GM19452 (cell line): ENCODE results near the gene CPB1.

ENCODE experiments used
- ATAC-seq: cut with Tn5 transposase; IDR thresholded peaks from one replicate; pipeline ENCODE4 v1.9.1; 2021; ENCODE audit not compliant: unreplicated experiment

Gene CPB1

DNA sequence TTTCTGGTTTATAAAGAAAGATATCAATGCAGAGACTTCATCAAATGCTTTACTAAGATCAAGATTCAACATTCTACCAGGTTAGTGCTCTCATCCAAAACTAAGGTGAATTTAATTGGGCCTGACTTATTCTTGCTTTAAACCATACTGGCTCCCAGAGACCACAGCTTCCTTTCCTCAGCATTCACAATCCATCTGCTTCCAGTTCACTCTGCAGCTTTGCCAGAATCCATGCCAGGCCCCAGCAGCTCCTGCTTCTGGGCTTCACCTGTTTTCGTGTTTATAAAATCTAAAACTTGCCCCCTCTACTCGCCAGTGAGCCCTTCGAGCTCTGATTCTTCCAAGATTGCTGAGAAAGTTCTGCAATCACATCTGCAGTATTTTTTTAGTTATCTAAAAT is 2.3 kb downstream of the CPB1 start:
- ATAC-seq, result no peak

DNA sequence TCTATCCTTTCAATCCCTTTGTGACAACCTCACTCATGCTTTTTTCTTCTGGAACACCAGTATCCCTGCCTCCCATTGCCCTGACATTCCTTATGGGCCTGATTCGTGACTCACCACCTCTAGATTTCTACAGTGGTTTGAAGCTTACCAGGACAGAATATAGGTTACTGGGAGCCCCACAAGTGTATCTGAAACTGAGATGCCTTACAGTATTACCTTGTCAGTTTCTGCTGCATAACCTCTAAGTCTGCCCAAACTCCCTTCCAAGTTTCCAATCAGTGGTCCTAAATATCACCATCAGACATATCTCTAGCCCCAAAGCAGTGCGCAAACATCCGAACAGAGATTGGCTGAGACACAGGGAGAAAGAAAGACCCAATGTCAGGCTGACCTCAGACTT is 5.6 kb downstream of the CPB1 start:
- ATAC-seq, result no peak

DNA sequence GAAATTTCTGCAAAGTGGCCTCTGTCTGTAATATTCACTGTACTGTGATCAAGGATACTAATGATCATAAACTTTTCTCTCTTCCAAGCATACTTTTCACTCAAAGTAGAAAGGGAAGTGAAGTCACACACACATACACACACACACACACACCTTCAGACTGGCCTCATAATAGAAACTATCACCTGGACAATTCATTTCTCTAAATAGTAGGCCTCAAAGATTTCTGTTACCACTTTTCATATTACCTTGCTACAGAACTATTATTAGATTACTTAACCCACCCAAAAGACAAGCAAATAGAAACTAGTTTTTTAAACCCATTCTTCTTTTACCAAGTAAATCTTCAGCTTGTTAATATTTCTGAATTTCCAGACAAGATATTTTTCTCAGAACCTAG is 12.2 kb downstream of the CPB1 start:
- ATAC-seq, result peak; percentile 72

DNA sequence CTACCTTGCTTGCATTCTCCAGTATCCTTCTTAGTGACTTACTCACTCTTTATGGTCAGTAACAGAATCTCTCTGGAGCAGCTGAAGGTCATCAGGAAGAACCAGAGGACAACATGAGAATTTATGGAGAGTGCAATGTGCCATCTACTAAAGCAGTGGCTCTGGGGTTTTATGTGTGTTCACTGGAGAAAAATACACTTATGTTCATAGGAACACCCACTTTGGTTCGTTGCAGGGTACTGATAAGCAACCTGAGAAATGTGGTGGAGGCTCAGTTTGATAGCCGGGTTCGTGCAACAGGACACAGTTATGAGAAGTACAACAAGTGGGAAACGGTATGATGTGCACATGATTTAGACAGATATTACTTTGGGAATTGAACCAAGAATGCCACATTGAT is 12.8 kb downstream of the CPB1 start:
- no peak for ATAC-seq

DNA sequence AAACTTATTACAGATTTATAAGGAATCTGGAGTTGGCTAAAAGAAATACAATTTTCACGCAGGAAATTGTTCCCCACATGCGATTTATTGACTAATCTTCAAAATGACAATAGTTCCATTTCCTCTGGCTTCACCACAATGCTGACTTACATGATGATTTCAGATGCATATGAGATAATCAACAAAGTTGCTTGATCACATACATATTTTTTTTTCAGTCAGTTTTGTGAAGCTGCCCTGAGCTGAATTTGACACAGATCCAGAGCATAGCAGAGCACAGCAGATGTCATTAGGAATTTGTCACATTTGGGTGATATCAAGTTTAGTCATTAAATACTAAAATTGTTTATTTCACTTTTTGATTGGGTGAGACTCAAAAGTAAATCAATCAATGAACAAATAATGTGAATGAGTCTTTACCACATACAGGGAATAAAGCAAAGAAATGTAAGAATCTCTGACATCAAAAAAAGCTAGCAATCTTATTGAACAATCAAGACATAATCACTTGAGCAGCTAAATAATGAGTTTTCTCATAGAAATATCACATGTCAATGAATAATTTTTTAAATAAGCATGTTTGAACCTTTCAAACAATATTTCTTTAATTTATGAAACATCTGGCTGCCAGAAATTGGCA is 18.3 kb downstream of the CPB1 start:
- no peak for ATAC-seq

DNA sequence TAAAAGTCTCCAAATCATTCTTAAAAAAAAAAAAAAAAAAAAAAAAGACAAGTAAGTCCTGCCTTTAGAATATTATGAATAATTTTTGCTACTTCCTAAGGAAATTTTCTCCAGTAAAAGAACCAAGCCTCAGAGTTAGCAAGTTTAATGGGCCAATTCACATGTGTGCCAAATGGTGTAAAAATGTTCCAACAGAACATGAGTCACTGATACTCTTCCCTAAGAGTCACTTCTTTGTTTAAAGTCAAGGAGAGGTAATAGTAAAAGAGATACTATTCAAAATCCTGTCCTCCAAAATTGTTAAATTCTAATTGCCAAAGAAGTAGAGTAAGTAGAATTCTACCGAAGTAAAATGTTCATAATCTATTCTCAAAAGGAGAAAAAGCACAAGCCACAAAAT is 19.7 kb downstream of the CPB1 start:
- no peak for ATAC-seq

DNA sequence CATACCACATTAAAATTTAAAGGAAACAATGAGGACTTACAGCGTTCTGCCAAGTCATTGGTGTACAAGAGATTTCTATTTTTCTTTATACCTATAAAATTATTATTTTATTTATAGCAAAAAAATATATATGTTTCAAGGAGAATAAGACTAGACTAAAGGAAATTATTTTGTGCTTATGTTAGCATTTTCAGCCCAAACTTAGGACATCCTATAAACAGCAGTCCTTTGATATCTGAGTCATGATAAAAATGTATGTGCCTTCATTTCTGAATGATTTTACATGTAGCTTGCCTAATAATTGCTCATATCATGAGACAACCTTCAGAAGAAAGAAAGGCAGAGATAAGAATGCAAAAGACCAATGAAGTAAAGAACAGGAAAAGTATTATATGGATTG is 20.8 kb downstream of the CPB1 start:
- ATAC-seq, result no peak

DNA sequence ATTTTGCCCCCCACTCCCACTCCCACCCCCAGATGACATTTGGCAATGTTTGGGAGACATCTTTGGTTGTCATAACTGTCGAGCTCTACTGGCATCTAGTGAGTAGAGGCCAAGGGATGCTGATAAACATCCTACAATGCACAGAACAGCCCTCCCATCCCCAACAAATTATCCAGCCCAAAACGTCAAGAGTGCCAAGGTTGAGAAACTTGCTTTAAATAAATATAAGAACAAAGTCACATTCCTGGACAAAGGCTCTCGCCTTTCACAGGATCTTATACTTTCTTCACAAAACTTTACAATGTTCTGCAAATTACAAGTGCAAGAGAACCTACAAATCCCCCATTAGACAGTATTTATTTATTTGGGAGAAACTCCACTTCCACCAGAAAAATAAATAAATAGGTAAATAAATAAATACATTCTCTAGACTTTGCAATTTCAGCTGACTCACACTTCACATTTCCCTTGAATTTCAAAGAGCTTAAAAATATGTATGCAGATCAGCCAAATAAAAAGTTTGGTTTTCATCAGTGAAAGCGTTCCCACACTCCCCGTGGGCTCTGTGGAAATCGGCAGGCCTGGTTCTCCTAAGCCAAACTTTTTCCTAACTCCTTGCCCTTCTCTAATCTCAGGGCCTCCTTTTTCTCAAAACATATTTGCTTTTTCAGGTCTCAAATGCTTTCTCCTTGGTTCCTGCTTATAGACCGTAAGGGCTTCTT is 24.8 kb downstream of the CPB1 start:
- ATAC-seq, result no peak

DNA sequence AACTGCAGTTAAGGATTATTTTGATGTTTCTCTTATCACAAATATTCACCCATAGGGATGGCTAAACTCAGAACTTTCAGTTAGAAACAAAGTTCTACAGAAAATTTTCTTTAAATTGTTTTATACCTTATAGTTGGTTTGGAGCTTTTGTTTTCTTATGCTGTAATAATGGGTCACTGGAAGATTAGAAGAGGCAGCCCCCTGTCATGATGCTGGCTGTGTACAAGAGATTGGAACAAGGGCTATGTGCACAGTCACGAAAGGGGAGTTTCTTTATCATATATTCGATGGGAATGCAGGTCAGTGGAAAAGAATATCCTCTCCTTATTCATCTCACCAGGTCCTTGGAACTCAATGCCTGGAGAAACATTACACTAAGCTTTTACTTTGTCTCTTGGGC is 25.5 kb downstream of the CPB1 start:
- ATAC-seq, result no peak

DNA sequence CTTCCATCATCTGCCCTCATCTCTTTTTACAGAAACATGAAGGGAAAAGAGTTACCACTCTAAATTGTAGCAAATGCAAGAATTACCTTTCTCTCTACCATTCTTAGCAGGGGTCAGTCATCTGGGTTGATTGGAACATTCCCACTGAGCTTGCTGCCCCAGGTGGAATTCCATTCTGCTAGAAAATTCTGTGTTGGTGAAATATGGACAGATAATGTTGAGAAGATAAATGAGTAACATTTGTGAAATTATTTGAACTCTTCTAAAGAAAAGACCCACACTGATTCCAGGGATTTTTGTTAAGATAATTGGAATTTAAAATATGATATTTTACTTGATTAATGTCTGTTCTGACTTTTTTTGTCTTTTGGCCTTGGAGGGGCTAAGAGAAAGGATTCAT is 26.4 kb downstream of the CPB1 start:
- no peak for ATAC-seq

DNA sequence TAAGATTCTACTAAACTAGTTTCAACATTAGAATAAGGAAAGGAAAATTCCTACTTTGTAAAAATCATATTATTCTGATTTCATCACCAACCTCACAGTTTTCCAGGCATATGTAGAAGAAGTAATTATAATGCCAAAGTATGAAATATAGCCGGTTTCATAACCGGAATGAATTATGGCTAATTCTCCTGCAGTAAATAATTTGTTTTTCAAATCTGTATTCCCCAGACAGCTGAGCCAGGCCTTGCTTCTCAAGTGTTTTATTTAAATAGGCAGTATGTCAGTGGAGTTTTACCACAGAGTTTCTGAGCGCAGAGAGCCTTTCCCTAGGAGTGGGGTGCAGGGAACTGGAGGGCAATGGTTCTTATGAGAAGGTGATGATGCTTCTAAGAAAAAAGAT is 28.8 kb downstream of the CPB1 start:
- ATAC-seq, result no peak

DNA sequence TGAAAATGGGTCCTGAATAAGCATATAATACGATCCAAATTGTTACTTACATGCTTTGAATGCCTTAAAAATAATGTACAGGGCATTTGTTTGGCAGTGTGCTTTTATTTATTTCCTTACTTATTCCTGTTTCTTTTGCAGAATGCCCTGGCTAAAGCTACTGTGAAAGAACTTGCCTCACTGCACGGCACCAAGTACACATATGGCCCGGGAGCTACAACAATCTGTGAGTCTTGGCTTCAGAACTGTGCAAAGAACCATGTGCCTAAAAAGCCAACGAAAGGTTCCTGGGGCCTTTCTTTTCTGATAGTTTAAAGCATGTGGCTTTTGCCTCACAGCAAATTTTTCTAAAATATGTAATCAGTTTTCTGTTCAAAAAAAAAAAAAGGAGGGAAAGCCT is 29.7 kb downstream of the CPB1 start:
- ATAC-seq, result no peak

DNA sequence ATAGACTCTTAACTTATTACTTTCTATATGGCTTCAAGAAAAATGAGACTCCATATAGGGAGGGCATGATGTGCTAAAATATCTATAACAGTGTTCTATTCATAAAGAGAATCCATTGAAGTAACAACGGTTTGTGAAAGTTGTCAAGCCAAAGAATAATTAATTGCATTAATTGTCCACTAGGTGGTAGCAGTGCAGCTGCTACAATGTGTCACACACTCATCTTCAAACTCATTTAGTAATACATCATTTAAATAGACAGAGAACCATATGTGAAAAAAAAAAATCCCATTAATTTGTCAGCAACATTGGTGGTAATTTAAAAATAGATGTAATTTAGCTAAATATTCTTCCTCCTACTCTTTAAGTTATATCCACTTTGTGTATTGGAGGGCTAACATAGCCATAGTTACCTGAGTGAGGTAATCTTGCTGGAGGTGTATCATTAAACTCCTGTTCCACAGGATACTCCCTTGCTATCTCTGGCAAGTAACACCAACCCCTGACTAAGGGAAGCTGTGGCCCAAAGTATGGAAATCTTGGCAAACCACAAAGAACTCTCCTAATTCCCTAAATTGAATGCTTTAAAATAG is 33.8 kb downstream of the CPB1 start:
- peak; percentile 73 for ATAC-seq

DNA sequence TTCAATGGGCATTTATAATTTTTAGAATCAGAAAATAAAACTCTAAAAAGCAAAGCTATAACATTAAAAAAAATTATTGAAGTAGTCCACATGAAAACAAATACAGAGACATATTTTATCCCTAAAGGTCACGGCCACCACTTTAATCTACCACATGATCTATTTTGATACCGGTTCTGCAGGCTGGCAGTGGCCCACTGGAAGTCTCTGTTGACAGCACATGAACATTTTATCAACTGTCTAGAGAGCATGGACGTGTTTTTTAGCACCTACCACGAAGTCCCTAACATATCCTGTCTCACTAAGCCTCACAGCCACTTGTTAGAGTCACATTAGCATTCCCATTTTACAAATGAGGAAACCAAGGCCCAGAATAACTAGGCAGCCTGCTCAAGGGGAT is 35.7 kb downstream of the CPB1 start:
- ATAC-seq, result no peak

DNA sequence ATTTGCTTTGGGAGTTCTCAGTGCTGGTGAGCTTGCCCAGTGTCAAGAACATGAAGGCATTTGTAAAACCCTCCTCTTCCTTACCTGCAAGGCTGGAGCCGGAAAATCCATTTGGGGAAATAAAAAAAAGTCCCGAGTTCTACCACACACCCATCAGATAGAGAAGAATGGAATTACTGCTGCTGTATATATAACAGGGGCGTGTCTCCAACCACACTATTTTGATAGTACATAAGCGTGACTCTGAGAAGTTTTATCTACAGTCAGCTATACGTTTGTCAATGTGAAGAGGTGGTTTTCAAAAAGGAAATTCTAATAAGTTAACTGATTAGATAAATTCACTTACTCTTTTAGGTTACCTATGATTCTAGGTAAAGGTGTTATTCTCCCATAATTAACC is 36.2 kb downstream of the CPB1 start:
- no peak for ATAC-seq

DNA sequence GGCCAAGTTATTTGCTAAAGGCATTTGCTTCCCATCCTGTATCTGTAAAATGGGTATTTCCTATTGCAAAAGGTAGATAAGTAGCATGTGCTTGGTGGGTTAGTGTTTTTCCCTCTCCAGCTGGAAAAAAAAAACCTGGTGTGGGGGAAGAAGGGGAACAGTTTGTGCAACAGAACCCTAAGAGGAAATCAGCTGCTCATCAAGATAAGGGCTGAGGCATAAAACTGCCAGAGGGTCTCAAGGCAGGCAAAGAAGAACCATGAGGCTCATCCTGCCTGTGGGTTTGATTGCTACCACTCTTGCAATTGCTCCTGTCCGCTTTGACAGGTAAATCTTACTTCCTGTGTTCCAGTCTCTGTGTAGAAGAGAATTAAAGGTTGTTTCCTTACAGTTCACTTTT is 37.4 kb downstream of the CPB1 start, which contains the start of gene CPA3:
CPA3 (plus strand) TSS at position 248 of the 400 bp plus-strand sequence; CDS start at position 260, 12 bp downstream.
- no peak for ATAC-seq

DNA sequence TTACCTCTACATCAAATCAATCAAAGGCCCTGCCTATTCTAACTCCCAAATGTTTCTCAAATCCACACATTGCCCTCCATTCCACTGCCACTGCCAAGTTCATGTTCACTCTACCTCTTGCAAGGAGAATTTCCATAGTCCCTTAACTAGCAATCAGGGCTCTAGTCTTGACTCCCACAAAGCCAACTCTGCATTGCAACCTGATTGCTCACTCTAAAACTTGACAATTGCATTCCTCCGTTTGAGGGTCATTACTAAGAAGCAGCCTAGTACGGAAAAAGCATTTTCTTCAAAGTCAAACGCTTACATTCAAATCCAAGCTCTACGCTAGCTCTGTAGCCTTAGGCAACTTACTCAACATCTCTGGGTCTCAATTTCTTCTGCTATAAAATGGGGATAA is 38.6 kb downstream of the CPB1 start:
- no peak for ATAC-seq

DNA sequence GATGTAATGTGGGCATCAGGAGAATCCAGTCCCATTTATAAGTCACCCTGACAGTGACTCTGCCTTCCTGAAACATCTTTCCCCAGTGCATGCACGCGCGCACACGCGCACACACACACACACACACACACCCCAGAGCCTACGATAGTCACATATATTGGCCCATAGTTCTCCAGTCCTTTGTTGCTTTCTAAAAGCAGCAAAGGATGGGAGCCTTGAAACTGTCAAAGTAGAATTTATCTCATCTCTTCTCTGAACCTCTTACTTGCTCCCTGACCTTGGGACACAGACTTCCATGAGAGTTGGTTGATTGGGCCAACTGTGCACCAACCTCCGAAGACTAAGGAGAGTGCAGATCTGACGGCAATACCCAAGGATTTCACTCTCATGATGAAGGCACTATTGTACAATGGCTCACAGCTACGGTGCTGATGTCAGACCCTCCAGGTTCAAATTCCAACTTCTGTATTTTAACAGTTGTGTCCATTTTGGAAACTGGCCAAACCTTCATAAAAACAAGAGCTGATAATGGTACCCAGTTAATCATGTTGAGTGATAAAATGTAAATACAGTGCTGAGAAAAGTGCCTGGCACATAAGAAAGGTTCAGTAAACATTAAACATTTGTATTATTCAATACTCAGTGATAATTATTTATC is 45.8 kb downstream of the CPB1 start:
- ATAC-seq, result no peak

DNA sequence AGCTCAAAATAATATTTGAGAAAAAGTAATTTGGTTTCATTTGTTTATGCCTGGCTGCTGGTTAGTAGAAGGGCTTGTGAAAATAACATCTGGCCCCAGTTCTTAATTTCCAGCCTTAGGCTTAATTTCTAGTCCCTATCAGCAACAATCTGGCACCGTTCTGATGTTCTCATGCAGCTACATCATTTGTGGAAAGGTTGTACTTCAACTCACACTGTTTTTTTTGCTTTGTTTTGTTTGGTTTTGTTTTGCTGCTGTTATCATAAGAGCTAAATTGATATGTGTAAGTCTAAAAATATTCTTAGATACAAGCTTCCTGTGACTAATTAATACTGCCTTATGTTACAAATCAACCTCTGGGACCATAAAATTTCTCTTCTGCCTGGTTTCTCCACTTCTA is 46.4 kb downstream of the CPB1 start:
- ATAC-seq, result no peak

DNA sequence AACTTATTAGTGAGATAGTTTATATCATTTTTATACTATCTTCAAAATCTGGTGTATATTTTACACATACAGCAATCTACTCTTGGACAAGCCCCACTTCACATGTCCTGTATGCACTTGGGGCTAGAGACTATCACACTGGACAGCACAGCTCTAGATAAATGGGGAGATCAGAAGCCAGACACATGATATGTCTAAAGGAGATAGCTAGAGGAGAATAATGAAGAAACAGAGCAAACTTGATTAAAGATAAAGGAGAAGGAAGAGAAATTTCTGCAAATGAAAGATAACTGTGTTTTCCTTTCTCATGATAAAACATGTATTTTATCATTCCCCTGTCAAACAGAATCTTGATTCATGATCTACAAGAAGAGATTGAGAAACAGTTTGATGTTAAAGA is 50.5 kb downstream of the CPB1 start:
- no peak for ATAC-seq

DNA sequence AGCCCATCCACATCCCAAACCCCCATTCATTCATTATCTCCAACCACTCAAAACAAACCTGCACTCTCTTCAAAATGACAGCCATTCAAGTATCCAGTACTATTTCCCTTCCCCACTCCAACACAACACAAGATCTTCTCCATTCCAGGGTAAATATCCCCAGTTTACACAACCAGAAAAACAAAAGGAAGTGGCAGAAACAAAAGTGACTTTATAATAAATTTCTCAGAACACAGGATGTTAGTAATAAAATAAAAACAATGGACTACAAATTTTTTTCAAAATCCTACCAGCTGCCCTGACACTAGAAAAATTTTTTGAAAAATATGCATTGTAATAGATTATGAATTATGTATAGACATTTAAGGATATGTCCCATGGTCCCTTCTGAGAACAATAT is 51.6 kb downstream of the CPB1 start:
- ATAC-seq, result no peak

DNA sequence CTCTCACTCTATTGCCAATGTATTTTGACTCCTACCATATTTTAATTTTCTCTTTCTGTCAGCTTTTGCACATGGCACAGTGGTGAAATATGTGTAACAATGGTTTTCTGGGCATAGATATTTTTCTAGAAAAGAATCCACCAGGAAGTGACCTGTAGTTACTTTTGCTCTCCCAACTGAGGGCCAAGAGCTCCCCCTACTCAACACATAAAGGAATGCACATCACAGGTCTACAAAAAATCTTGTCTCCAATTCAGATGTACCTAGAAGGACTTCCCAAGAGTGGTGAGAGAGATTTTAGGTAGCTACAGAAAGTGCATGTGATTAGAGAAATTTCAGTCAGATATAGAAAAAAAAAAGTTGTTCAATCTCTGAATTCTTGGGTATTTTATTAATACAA is 53.1 kb downstream of the CPB1 start:
- ATAC-seq, result no peak
